Superior temporal gyrus (tissue), 1 donor: ENCODE data around the gene CNP.
"Not testable (repeated sequence)": the region's sequence is repeated elsewhere in the genome, so short reads cannot be mapped to it uniquely, and the experiment has no call there.

ENCODE experiments used
- DNase-seq: peaks from one replicate; pipeline ENCODE4 v3.0.0-alpha.2; 2016; ENCODE audit errors: extremely low spot score

Gene CNP

GRCh38 chr17:41966463-41967140 lies at the start of gene CNP:
TSS of gene CNP (plus strand) at chr17:41966795. CDS start at chr17:41966885, 90 bp downstream.
- peak; percentile 94 for DNase-seq

- peak; percentile 14 for DNase-seq
Observed at GRCh38 chr17:41917192-41917591, 49.4 kb upstream of the CNP start.

GRCh38 chr17:41917679-41918313 lies 48.8 kb upstream of the CNP start:
- DNase-seq: peak; percentile 12

- DNase-seq: peak; percentile 98
Observed at GRCh38 chr17:41918314-41919164, 48.1 kb upstream of the CNP start, which contains the start of gene ACLY. TSS of gene ACLY (minus strand) at chr17:41918951. CDS start at chr17:41913873, 5,078 bp downstream.

- DNase-seq: peak; percentile 68
Observed at GRCh38 chr17:41919165-41919817, 47.3 kb upstream of the CNP start.

- no peak for DNase-seq
Observed at GRCh38 chr17:41919840-41920579, 46.6 kb upstream of the CNP start.

GRCh38 chr17:41920580-41920955 lies 46.0 kb upstream of the CNP start:
- no peak for DNase-seq

GRCh38 chr17:41925991-41926590 lies 40.5 kb upstream of the CNP start:
- DNase-seq: no peak

- no peak for DNase-seq
Observed at GRCh38 chr17:41928693-41929251, 37.8 kb upstream of the CNP start.

- DNase-seq: peak; percentile 97
Observed at GRCh38 chr17:41930009-41930832, 36.4 kb upstream of the CNP start, which contains the start of gene ODAD4. TSS of gene ODAD4 (plus strand) at chr17:41930617. CDS start at chr17:41930724, 107 bp downstream.

- not testable (repeated sequence) for DNase-seq
Observed at GRCh38 chr17:41930833-41931156, 35.8 kb upstream of the CNP start.

- DNase-seq: not testable (repeated sequence)
Observed at GRCh38 chr17:41931715-41932114, 34.9 kb upstream of the CNP start.

GRCh38 chr17:41932816-41933389 lies 33.7 kb upstream of the CNP start:
- DNase-seq: no peak

- no peak for DNase-seq
Observed at GRCh38 chr17:41935641-41936040, 31.0 kb upstream of the CNP start.

GRCh38 chr17:41937970-41938954 lies 28.3 kb upstream of the CNP start:
- DNase-seq: no peak

- DNase-seq: no peak
Observed at GRCh38 chr17:41939044-41939692, 27.4 kb upstream of the CNP start.

- DNase-seq: no peak
Observed at GRCh38 chr17:41939693-41940090, 26.9 kb upstream of the CNP start.
